NCI-H1092 (cell line): ENCODE data around the gene LRIG1.

ENCODE experiments used
- DNase-seq: peaks from one replicate; lab custom pipeline; 2025; lab: John Stamatoyannopoulos, UW

Gene LRIG1

GRCh38 chr3:66502981-66503380 is 2.2 kb upstream of the LRIG1 start:
- no peak for DNase-seq

- no peak for DNase-seq
Measured at GRCh38 chr3:66502245-66502874, 1.5 kb upstream of the LRIG1 start.

DNA sequence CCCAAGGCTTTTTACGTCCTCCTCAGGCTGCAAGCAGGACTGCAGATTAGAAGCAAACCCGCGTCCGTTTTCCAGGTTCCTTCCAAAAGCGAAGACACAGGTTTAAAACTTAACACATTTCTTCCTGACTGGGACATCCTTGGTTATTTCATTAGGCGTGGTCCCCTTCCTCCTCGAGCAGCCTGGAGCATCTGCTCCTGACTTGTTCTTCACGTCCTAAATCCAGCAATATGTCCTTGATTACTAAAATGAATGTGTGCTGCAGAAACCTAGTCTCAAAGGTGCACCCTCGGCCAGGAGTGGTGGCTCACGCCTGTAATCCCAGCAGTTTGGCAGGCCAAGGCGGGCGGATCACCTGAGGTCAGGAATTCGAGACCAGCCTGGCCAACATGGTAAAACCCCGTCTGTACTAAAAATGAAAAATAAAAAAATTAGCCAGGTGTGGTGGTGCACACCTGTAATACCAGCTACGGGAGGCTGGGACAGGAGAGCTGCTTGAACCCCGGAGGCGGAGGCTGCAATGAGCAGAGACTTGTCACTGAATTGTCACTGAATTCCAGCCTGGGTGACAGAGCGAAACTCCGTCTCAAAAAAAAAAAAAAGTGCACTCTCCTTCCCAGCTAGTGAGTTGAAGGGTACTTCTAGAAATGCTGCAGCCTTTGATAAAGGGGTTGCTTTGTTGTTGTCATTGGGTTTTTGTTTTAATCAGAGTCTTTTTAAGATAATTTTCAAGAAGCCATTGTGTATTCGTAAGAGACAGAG is 842 bp upstream of the LRIG1 start:
- no peak for DNase-seq

DNA sequence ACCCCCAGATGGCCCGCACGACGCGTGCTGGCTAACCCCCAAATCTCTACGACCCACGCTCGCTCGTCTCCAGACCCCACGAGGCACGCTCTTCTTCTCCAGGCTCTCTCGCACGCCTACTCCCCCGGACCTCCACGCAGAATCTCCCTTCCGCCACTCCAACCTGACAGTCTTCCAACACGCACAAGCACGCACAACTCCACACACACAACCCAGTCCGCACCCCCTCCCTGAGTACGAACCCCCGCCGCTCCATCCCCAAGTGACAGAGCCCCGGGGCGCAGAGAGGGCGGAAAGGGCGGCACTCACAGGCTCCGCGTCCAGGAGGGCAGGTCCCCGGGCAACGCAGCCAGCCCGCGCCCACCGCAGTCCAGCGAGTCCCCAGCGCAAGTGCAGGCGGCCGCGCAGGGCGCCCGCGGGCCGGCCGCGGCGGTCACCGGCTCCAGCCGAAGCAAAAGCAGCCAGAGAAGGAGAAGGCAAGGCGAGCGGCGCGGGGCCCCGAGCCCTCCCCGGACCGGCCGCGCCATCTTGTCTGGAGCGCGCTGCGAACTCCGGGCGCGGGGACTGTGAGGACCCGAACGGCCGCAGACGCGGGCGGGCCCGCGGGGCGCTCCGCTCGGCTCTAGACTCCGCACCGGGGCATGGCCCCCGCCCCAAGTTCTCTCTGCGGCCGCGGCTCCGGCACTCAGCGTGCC is 794 bp downstream of the LRIG1 start:
- DNase-seq, result no peak

- no peak for DNase-seq
Measured at GRCh38 chr3:66498687-66499621, 1.9 kb downstream of the LRIG1 start.

DNA sequence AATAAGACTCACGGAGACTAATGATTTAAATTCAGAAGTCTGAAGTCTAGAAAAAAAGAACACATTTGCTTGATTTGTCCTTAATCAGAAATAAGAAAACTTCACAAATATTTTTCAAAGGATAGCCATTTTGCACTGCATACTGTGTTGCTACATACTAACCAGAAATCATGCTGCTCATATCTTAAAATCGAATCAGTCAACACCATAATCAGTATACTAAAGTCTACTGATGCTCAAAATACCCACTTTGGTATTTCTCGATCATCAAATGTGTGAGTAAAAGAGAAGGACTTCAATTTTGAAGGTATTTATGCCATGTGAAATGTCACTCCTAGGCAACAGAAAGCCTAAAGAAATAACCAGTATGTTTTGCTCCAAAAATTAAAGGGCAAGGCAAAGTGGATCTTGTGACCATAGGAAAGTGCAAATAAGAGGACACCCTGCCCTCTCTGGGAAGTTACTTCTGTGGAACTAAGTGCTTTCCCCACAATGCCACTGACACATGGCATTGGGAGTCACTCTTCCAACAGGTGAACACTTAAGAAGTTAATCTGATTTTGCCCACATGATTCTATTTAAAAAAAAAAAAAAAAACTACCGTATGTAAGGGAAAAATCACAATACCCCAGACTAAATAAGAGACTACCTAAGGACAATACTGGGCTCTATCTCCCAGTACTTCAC is 2.7 kb downstream of the LRIG1 start:
- no peak for DNase-seq

DNA sequence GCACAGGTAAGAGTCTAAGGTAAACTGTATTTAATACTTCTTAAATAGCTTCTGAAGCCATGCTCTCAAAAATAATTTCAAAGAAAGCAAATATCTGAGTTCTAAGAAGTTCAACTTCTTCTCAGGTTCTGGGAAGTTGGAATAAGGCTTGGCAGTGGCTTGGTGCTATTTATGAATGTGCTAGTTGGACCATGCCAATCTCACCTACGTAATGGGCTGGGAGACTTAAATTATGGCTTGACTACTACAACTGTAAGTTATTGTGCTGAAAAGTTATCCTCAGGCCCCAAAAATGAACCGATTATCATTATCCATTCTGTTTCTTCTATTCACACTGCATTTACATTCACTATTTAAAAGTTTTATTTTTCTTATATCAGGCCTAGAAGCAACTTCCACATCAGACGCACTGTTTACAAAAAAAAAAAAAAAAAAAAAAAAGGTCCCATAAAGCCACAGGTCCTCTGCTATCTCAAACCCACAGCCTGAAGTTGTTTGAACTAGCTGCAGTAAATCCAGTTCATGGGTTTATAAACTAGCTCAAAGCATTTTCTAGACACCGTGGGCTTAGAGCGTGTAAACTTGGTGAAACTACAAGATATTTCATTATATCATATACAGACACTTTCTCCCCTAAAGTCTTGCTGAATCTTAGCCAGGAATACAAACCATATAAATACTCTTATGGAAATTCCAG is 3.4 kb downstream of the LRIG1 start:
- no peak for DNase-seq

- DNase-seq, result no peak
Measured at GRCh38 chr3:66496746-66497145, 4.1 kb downstream of the LRIG1 start.

DNA sequence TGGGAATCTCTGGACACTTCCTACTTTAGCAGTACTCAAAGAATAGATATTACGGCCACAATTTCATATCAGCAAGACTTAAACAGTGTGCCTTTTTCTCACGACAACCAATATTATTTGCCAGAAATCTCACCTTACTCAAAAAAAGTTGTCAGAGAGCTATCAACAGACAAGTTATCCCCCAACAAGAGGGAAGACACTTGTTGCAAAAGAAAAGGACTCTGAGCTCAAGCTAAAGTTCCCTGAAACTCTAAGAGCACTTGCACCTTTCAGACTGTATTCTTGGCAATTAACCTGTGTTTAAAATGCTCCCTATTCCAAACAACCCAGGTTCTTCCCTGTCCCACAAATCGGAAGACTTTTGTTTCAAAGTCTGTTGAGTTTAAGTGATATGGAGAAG is 4.5 kb downstream of the LRIG1 start:
- DNase-seq, result no peak

DNA sequence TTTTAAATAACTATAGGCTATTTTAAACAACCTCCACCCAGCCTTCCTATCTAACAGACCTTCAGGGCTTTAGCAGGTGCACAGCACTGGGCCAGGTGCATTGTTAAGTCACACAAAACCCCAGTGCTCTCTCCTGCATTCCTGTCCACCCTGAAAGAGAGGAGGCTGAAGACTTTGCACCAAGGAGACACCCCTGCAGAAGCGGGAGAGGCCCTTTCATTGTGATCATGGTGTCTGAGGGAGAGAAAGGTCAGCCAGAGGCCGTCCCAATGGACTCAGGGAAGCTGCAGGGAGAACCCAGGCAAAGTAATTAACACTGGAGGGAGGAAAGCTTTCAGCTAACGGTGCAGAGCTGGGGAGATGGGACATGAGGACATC is 5.2 kb downstream of the LRIG1 start:
- DNase-seq, result no peak

DNA sequence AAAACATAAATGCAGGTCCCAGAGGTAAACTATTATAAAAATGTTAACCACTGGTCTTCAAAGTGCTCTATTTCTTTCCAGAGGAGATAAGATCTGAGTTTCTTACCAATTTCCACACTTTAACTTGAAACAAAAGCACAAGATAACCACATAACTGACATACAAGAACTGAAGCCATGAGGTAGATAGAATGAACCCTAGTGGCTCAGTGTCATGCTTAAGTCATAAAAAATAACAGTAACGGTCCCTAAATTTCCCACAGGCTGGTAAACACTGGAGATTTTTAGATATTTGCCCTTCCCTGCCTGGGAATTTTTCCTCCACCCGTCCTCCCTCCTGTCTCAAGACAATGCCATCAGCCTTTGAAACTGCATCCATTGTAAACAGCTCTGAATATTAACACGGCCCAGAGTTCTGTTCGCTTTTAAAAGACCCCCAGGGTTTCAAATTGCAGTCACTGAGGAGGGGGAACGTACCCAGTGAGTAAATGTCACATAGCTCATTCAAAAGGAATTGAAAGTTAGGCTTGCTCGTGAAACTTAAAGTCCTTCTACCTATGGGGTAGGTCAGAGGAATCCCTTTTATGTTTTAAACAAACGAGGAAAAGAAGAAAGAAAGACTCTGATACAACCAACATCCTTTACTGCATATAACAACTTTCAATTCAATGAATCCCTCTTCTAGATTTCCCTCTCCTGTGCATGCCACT is 5.7 kb downstream of the LRIG1 start:
- no peak for DNase-seq

GRCh38 chr3:66493458-66494099 is 7.2 kb downstream of the LRIG1 start:
- no peak for DNase-seq

DNA sequence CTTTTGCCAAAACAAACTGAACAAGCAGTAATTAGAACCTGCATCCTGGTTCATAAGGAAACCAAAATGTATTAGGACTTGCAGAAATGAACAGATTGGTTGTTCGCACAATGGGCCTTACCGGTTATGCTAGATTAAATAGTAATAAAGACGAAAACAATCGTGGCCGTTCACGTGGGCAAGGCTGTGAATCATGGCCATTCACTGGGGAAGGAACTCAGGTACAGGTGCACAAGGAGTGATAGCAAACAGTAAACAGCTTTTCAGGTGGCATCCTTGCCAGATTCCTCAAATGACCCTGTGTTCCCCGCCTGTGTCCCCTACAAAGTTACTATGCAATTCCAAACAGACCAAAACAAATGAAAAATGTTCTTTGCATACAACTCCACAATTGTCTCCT is 8.2 kb downstream of the LRIG1 start:
- no peak for DNase-seq

GRCh38 chr3:66492071-66492470 is 8.8 kb downstream of the LRIG1 start:
- no peak for DNase-seq

- no peak for DNase-seq
Measured at GRCh38 chr3:66490984-66491383, 9.8 kb downstream of the LRIG1 start.

DNA sequence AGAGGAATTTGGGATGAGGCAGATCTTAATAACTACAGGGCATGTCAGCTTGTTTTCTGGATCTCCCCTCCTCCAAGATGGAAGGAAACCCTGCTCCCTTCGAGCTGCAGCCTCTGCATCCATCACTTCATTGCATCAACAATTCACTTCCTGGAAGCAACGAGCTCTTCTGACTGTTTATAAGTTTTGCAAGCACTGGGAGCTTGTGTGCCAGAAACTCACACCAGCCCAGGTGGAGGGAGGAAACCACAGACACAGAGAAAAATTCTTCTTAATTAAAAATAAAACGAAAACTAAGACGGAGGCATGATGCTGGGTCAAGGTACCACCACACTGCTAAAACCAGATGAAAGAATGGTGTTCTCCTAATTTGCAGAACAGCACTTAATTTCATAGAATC is 10.6 kb downstream of the LRIG1 start:
- no peak for DNase-seq

DNA sequence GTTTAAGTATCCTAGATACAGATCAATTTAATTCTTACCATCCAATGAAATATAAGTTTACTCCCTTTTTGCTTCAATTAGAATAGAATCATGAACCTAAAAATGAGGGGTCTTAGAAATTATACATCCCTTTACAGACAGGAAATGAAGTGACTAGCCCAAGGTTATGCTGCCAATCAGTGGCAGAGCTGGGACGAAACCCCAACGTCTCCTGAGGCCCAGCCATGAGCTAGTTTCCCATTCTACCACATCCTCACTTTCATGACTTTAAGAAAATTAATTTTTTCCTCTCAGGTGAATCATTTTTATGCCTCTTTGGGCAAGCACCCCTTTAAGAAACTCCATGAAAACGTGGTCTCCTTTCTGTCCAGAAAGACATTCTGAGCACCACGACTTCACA is 11.2 kb downstream of the LRIG1 start:
- no peak for DNase-seq

DNA sequence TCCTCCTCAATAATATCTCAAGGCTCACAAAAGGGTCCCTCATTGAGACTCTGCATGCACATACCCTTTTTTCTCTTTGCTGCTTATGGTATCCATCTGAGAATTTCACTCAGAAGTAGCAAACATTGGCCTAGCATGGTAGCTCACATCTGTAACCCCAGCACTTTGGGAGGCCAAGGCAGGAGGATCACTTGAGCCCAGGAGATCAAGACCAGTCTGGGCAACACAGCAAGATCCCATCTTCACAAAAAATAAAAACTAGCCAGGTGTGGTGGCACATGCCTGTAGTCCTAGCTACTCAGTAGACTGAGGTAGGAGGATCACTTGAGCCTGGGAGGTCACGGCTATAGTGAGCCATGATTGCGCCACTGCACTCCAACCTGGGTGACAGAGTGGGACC is 11.7 kb downstream of the LRIG1 start:
- no peak for DNase-seq

DNA sequence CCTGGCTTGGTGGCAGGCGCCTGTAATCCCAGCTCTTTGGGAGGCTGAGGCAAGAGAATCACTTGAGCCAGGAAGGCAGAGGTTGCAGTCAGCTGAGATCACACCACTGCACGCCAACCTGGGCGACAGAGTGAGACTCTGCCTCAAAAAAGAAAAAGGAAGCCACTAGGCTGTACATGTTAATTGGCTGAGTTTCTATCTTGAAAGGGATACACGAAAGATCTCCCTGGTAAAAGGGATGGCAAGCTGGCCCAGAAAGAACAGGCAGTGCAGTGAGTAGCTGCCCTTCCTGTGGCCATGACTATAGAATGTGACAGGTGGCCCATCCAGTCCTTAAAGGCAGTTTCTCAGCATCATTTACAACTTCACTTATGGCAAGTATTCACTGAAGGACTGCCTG is 12.3 kb downstream of the LRIG1 start:
- no peak for DNase-seq

- DNase-seq, result no peak
Measured at GRCh38 chr3:66487465-66487864, 13.4 kb downstream of the LRIG1 start.
